ENCODE results near the gene HS6ST2.

Gene HS6ST2

GRCh38 chrX:132843363-132843762, 115.1 kb downstream of the HS6ST2 start:
- no peak for DNase-seq

- DNase-seq, result no peak
Measured at GRCh38 chrX:132842460-132843238, 115.8 kb downstream of the HS6ST2 start.

- no peak for DNase-seq
Measured at GRCh38 chrX:132837967-132838366, 120.5 kb downstream of the HS6ST2 start.

GRCh38 chrX:132837126-132837525, 121.3 kb downstream of the HS6ST2 start:
- no peak for DNase-seq

GRCh38 chrX:132836471-132836870, 122.0 kb downstream of the HS6ST2 start:
- DNase-seq, result no peak

- DNase-seq, result no peak
Measured at GRCh38 chrX:132834741-132835140, 123.7 kb downstream of the HS6ST2 start.

GRCh38 chrX:132834109-132834508, 124.3 kb downstream of the HS6ST2 start:
- DNase-seq, result no peak

- DNase-seq, result no peak
Measured at GRCh38 chrX:132833373-132833772, 125.1 kb downstream of the HS6ST2 start.

- DNase-seq, result no peak
Measured at GRCh38 chrX:132831336-132831973, 127.0 kb downstream of the HS6ST2 start.

GRCh38 chrX:132822634-132823012, 135.8 kb downstream of the HS6ST2 start:
- DNase-seq, result no peak

GRCh38 chrX:132821974-132822633, 136.3 kb downstream of the HS6ST2 start:
- DNase-seq, result no peak

- no peak for DNase-seq
Measured at GRCh38 chrX:132820675-132821074, 137.8 kb downstream of the HS6ST2 start.

GRCh38 chrX:132819711-132820264, 138.6 kb downstream of the HS6ST2 start:
- no peak for DNase-seq

GRCh38 chrX:132818638-132819037, 139.8 kb downstream of the HS6ST2 start:
- no peak for DNase-seq

- no peak for DNase-seq
Measured at GRCh38 chrX:132815643-132816042, 142.8 kb downstream of the HS6ST2 start.

GRCh38 chrX:132810964-132811712, 147.3 kb downstream of the HS6ST2 start:
- DNase-seq, result no peak

- DNase-seq, result no peak
Measured at GRCh38 chrX:132810488-132810887, 147.9 kb downstream of the HS6ST2 start.

- no peak for DNase-seq
Measured at GRCh38 chrX:132809581-132809980, 148.8 kb downstream of the HS6ST2 start.

GRCh38 chrX:132807411-132808030, 150.9 kb downstream of the HS6ST2 start:
- no peak for DNase-seq

GRCh38 chrX:132802033-132802432, 156.4 kb downstream of the HS6ST2 start:
- DNase-seq, result no peak

GRCh38 chrX:132795181-132795580, 163.2 kb downstream of the HS6ST2 start:
- no peak for DNase-seq

- DNase-seq, result no peak
Measured at GRCh38 chrX:132791714-132792113, 166.7 kb downstream of the HS6ST2 start.
